SK-N-SH (cell line): Measurements from ENCODE around the gene RBM42. TPM values are rescaled to one million over a fixed set of nuclear protein-coding genes. Genes with fewer than 3 reads are reported as not detected.

Source experiments
- CTCF ChIA-PET: fragments of 300-600, 350-600 bp; formaldehyde crosslinking; extraction: SDS; loops from one replicate; lab custom pipeline; 2021; lab: Yijun Ruan, JAX
- POLR2A ChIA-PET: fragments of 350-600 bp; sonication (Branson Sonifier 250); formaldehyde crosslinking; extraction: SDS; loops from one replicate; lab custom pipeline; 2020; ENCODE audit warnings: antibody characterized with exemption, inconsistent platforms; lab: Yijun Ruan, JAX
- DNase-seq: peaks from one replicate; pipeline ENCODE4 v3.0.0; 2012
- H2AFZ ChIP-seq: fragments of 200-600 bp; sonication (generic); 2 replicates; pipeline ENCODE4 v1.8.1; 2016; ENCODE audit warnings: antibody characterized with exemption, mild to moderate bottlenecking, low read depth
- H3F3A ChIP-seq: fragments of 200-600 bp; sonication (generic); replicated peaks from 2 replicates; pipeline ENCODE3; 2016; ENCODE audit warnings: antibody characterized with exemption, mild to moderate bottlenecking; ENCODE audit not compliant: insufficient read depth
- H3K27ac ChIP-seq, 2 experiments: fragments of 200-500 bp in 1 of 2; fragments of 200-600 bp in 1 of 2; sonication (Bioruptor generic) in 1 of 2; sonication (generic), shearing (Covaris generic) in 1 of 2; 2 replicates each; pipeline versions ENCODE4 v1.5.1 to v1.6.1; 2014 to 2016; ENCODE audit warnings: low read depth in 2 of 2, inconsistent platforms in 1 of 2, low read length in 1 of 2, mild to moderate bottlenecking in 1 of 2, mixed read lengths in 1 of 2
- H3K27me3 ChIP-seq: fragments of 200-600 bp; sonication (generic), shearing (Covaris generic); 2 replicates; pipeline ENCODE4 v1.6.1; 2016; ENCODE audit warnings: mixed run types; ENCODE audit not compliant: insufficient read depth
- H3K36me3 ChIP-seq, 2 experiments: fragments of 200-500 bp in 1 of 2; fragments of 200-600 bp in 1 of 2; sonication (Bioruptor generic) in 1 of 2; sonication (generic) in 1 of 2; replicated peaks in 1 of 2; 2 replicates each; pipeline versions ENCODE3 to v1.5.1; 2014 to 2016; ENCODE audit warnings: low read length in 1 of 2, mild to moderate bottlenecking in 1 of 2; ENCODE audit not compliant: insufficient read depth in 2 of 2, control insufficient read depth in 1 of 2
- H3K4me1 ChIP-seq, 2 experiments: fragments of 200-500 bp in 1 of 2; fragments of 200-600 bp in 1 of 2; sonication (Bioruptor generic) in 1 of 2; sonication (generic), shearing (Covaris generic) in 1 of 2; 2 replicates each; pipeline versions ENCODE4 v1.5.1 to v1.6.1; 2014 to 2016; ENCODE audit warnings: low read depth in 1 of 2, low read length in 1 of 2, mixed run types in 1 of 2; ENCODE audit not compliant: insufficient read depth in 2 of 2, control insufficient read depth in 1 of 2
- H3K4me2 ChIP-seq: fragments of 200-600 bp; sonication (generic), shearing (Covaris generic); 2 replicates; pipeline ENCODE4 v1.6.1; 2017; ENCODE audit warnings: mixed run types
- H3K4me3 ChIP-seq, 2 experiments: fragments of 200-500 bp in 1 of 2; fragments of 200-600 bp in 1 of 2; sonication (Bioruptor generic) in 1 of 2; sonication (generic), shearing (Covaris generic) in 1 of 2; 2 replicates each; pipeline versions ENCODE4 v1.5.1 to v1.8.1; 2014 to 2016; ENCODE audit warnings: low read depth in 2 of 2, inconsistent platforms in 1 of 2, low read length in 1 of 2, mild to moderate bottlenecking in 1 of 2, mixed read lengths in 1 of 2, moderate library complexity in 1 of 2
- H3K79me2 ChIP-seq: fragments of 200-600 bp; sonication (generic); 2 replicates; pipeline ENCODE4 v1.8.1; 2017; ENCODE audit warnings: mild to moderate bottlenecking; ENCODE audit not compliant: insufficient read depth
- H3K9ac ChIP-seq: fragments of 200-600 bp; sonication (generic); 2 replicates; pipeline ENCODE4 v1.6.1; 2017; ENCODE audit warnings: mixed run types
- H3K9me2 ChIP-seq: fragments of 200-600 bp; sonication (generic); 2 replicates; pipeline ENCODE4 v1.6.1; 2017; ENCODE audit warnings: mixed run types
- H3K9me3 ChIP-seq: fragments of 200-600 bp; sonication (generic); 2 replicates; pipeline ENCODE4 v1.6.1; 2017; ENCODE audit warnings: mixed run types, mild to moderate bottlenecking, moderate library complexity
- H4K20me1 ChIP-seq: fragments of 200-600 bp; sonication (generic); 2 replicates; pipeline ENCODE4 v1.6.1; 2017; ENCODE audit warnings: mild to moderate bottlenecking, mixed run types; ENCODE audit not compliant: insufficient read depth
- FOXM1 ChIP-seq: IDR thresholded peaks from 2 replicates; pipeline ENCODE4 v1.4.0; 2012; ENCODE audit warnings: low read depth, mild to moderate bottlenecking
- IRF3 ChIP-seq: fragments of 150-350 bp; IDR thresholded peaks from 2 replicates; pipeline ENCODE4 v1.6.1; 2016; ENCODE audit warnings: mild to moderate bottlenecking, low read depth, low read length
- JUND ChIP-seq: IDR thresholded peaks from 2 replicates; pipeline ENCODE4 v1.4.0; 2012
- MEF2A ChIP-seq: IDR thresholded peaks from 2 replicates; pipeline ENCODE4 v1.4.0; 2012; ENCODE audit warnings: low read depth, borderline replicate concordance
- MXI1 ChIP-seq: IDR thresholded peaks from 2 replicates; pipeline ENCODE4 v1.6.1; 2012; ENCODE audit warnings: mild to moderate bottlenecking, low read depth, low read length, improper control_type of control experiment
- NRF1 ChIP-seq: IDR thresholded peaks from 2 replicates; pipeline ENCODE4 v1.6.1; 2012; ENCODE audit warnings: low read depth, mild to moderate bottlenecking, low read length
- POLR2AphosphoS5 ChIP-seq: IDR thresholded peaks from 2 replicates; pipeline ENCODE4 v1.6.1; 2012; ENCODE audit warnings: low read depth, low read length
- REST ChIP-seq: IDR thresholded peaks from 2 replicates; pipeline ENCODE4 v1.6.1; 2012; ENCODE audit warnings: mild to moderate bottlenecking, low read depth, low read length, moderate library complexity
- RFX5 ChIP-seq: IDR thresholded peaks from 2 replicates; pipeline ENCODE4 v1.6.1; 2012; ENCODE audit warnings: mild to moderate bottlenecking, improper control_type of control experiment, low read length
- SIN3A ChIP-seq: IDR thresholded peaks from 2 replicates; pipeline ENCODE4 v1.6.1; 2012; ENCODE audit warnings: low read depth, mild to moderate bottlenecking, low read length, moderate library complexity, borderline replicate concordance
- TEAD4 ChIP-seq: IDR thresholded peaks from 2 replicates; pipeline ENCODE4 v1.4.0; 2012; ENCODE audit warnings: mild to moderate bottlenecking, borderline replicate concordance; ENCODE audit not compliant: insufficient read depth
- USF1 ChIP-seq: IDR thresholded peaks from 2 replicates; pipeline ENCODE4 v1.4.0; 2012; ENCODE audit warnings: low read depth, borderline replicate concordance
- YY1 ChIP-seq: IDR thresholded peaks from 2 replicates; pipeline ENCODE4 v1.4.0; 2012; ENCODE audit warnings: low read depth, mild to moderate bottlenecking
- WGBS: methylation state at CpG from one replicate; pipeline ENCODE4 v1.1.6; 2017; ENCODE audit warnings: low lambda C conversion rate; 5-methylcytosine and 5-hydroxymethylcytosine counted together
- polyA plus RNA-seq, 3 experiments: library from polyadenylated mRNA; depleted of rRNA; stranded (reverse); fragments of >200 nt; gene quantifications; 2 replicates each; pipeline ENCODE4 v1.2.3, GENCODE V29; 2012

RBM42 gene
- polyA plus RNA-seq, 1 of the 3 experiments (the other 2 are of a cell fraction) = 69.9 TPM

GRCh38 chr19:35643255-35644205 lies 14.7 kb downstream of the RBM42 start (continued):
- TF ChIP-seq USF1 = no peak
- TF ChIP-seq NRF1 = no peak
- TF ChIP-seq RFX5 = no peak
- no peak for TF ChIP-seq TEAD4
- peak; percentile 38; the same call in 1 of the 2 replicates for TF ChIP-seq MXI1
- TF ChIP-seq JUND = no peak

GRCh38 chr19:35644206-35644986 lies 15.6 kb downstream of the RBM42 start:
- under 1% methylated on average over 47 of the region's 60 CpGs for WGBS
- Histone ChIP-seq H3K36me3 (no peaks in the 10 kb centered on the region), H3K9me2 (no peaks in the 10 kb centered on the region)
- no peak for TF ChIP-seq JUND
- TF ChIP-seq REST = peak; percentile 85
- TF ChIP-seq POLR2AphosphoS5 = no peak
- peak; percentile 44 for TF ChIP-seq MXI1
- TF ChIP-seq YY1 = no peak
- no peak for TF ChIP-seq FOXM1
- TF ChIP-seq MEF2A = no peak
- no peak for TF ChIP-seq IRF3
- TF ChIP-seq SIN3A = no peak
- TF ChIP-seq, all 33 proteins: peak for 2
- peaks cover 12% of the 10 kb centered on the region for H3K79me2 ChIP-seq
- DNase-seq = peak; percentile 93
- peaks cover 26% of the 10 kb centered on the region for H3F3A ChIP-seq
- ChIA-PET POLR2A (interaction anchor here (0.6 to 1.6 kb wide), 4 partner anchors 32 to 353 kb away, joined by 3 to 4 read pairs (median 3); partner anchors contain the start of gene HAUS5), CTCF (interaction anchor here (2.6 kb wide), 1 partner anchor 12 kb away, joined by 10 read pairs; no protein-coding TSS in a partner anchor)
- H3K4me3 ChIP-seq = peak overlapping the region; percentile 64 to 76
- no peaks in the 10 kb centered on the region for H4K20me1 ChIP-seq
- H2AFZ ChIP-seq = peak overlapping the region; percentile 98
- H3K4me1 ChIP-seq = peaks cover 4 to 25% of the 10 kb centered on the region in 2 experiments; a peak in 1 of 4 replicates
- peak overlapping the region; percentile 85 for H3K4me2 ChIP-seq
- H3K27ac ChIP-seq = peak overlapping the region; percentile 61 to 83
- no peaks in the 10 kb centered on the region for H3K27me3 ChIP-seq
- H3K9me3 ChIP-seq = no peaks in the 10 kb centered on the region
- H3K9ac ChIP-seq = peak overlapping the region; percentile 68; the same call in 1 of the 2 replicates
